HCEC 1CT (cell line): Measurements from ENCODE around the gene FRMPD3.

Experiments used
- DNase-seq: peaks from one replicate; pipeline ENCODE4 v3.0.0-alpha.2; 2017

The FRMPD3 gene

DNA sequence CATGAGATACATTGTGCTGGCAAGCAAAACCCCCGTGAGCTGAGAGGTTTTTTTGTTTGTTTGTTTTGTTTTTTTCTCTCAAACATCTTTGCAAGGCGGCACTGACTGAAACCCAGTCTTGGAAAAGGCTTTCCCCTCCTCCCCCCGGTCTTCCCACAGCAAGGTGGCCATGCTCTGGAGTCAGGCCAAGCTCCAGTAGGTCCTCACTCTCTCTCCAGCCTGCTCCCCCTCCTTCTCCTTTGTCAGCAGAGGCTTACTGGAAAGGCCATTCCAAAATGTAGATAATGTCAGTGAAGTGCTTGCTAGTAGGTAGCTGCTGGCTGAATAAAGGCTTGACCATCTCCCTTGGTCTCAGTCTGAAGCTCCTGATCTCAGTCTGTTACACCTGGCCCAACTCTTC lies 32.6 kb downstream of the FRMPD3 start:
- DNase-seq = no peak

DNA sequence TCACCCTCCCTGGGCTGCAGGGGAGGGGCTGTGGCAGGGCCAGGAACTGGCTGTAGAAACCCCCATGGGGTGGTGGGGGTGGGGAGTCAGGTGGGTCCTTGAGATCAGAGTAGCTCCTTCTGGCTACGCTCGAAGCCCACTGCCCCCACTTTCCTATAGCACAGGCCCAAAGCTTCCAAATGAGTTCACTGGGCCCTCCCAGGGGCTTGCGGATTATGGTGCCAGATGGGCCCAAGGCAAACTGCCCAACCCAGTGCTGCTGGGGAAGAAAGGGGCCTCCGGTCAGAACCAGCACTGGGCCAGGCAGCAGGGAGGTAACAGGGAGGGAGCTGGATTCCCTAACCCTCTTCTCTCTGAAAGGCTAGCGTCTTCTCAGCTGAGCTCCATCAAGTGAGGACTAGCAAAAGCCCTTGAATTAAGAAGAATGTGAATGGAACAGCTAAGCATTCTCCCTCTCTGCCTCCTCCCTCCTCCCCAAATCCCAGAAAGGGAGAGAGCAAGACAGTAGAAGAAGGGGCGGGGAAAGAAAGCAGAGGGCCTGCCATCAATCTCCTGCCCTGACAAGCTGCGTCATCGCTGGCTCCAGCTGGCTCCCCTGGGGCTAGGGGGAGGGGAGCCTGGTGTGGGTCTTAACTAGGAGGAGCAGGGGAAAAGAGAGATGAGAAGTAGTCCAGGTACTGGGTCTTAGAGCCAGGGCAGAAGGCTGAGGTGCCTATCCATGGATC lies 34.7 kb downstream of the FRMPD3 start:
- DNase-seq = peak; percentile 16

- no peak for DNase-seq
Measured at GRCh38 chrX:107485013-107485412, 35.6 kb downstream of the FRMPD3 start.

DNA sequence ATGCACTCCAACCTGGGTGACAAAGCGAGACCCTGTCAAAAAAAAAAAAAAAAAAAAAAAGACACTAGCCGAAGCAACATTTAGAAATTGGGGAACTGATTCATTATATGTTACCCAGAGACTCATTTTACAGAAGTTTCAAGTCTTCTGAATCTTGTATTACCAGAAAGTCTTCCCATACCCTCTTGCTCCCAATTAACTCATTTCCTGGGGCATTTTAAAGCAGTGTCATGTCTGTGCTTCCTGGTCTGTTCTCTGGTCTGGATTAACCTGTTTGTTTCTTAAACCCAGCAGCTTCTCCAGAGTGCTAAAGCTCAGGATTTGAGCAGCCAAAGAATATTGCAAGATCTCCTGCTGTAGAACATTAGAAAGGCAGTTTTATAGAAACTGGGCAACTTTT lies 43.7 kb downstream of the FRMPD3 start:
- no peak for DNase-seq

GRCh38 chrX:107496786-107497185 lies 47.3 kb downstream of the FRMPD3 start:
- DNase-seq = no peak
